Endodermal cell (in vitro differentiated cells): ENCODE measurements around the gene DCPS. TPM values are rescaled to one million over a fixed set of nuclear protein-coding genes. Genes with fewer than 3 reads are reported as not detected.
A peak's percentile ranks its signal among the peaks of the same experiment; 100 is the strongest.

Experiments used
- DNase-seq: peaks from one replicate; pipeline ENCODE4 v3.0.0-alpha.2; 2017
- H3K27ac ChIP-seq: 2 replicates; pipeline ENCODE4 v1.5.1; 2013; ENCODE audit warnings: mild to moderate bottlenecking, low read depth, low read length, moderate library complexity
- H3K27me3 ChIP-seq: 2 replicates; pipeline ENCODE4 v1.6.1; 2013; ENCODE audit warnings: mild to moderate bottlenecking, low read length, moderate library complexity; ENCODE audit not compliant: insufficient read depth, control insufficient read depth, poor library complexity, severe bottlenecking
- H3K36me3 ChIP-seq: 2 replicates; pipeline ENCODE4 v1.7.0; 2013; ENCODE audit warnings: mild to moderate bottlenecking, low read length, moderate library complexity; ENCODE audit not compliant: control insufficient read depth, insufficient read depth
- H3K4me1 ChIP-seq: one replicate; pipeline ENCODE4 v1.7.0; 2013; ENCODE audit warnings: low read length; ENCODE audit not compliant: control insufficient read depth, insufficient read depth
- H3K4me3 ChIP-seq: 2 replicates; pipeline ENCODE4 v1.5.1; 2013; ENCODE audit warnings: mild to moderate bottlenecking, low read length, moderate library complexity
- H3K9ac ChIP-seq: 2 replicates; pipeline ENCODE4 v1.6.1; 2013; ENCODE audit warnings: mild to moderate bottlenecking, low read length, moderate library complexity; ENCODE audit not compliant: poor library complexity, severe bottlenecking; ENCODE audit errors: extremely low read depth
- H3K9me3 ChIP-seq: 2 replicates; pipeline ENCODE4 v1.6.1; 2013; ENCODE audit warnings: mild to moderate bottlenecking, low read length, moderate library complexity; ENCODE audit not compliant: control insufficient read depth
- H3K27ac Mint-ChIP-seq: 2 replicates; pipeline ENCODE4 v1.8.0; 2020; ENCODE audit warnings: mixed read lengths
- H3K27me3 Mint-ChIP-seq: 2 replicates; pipeline ENCODE4 v1.8.0; 2021; ENCODE audit warnings: mild to moderate bottlenecking, mixed read lengths; ENCODE audit not compliant: insufficient read depth
- H3K36me3 Mint-ChIP-seq: 2 replicates; pipeline ENCODE4 v1.8.0; 2020; ENCODE audit warnings: low read depth, mixed read lengths
- H3K4me1 Mint-ChIP-seq: 2 replicates; pipeline ENCODE4 v1.8.0; 2020; ENCODE audit warnings: mixed read lengths
- H3K4me3 Mint-ChIP-seq: 2 replicates; pipeline ENCODE4 v1.8.0; 2020; ENCODE audit warnings: mild to moderate bottlenecking, moderate library complexity, mixed read lengths
- H3K9me3 Mint-ChIP-seq: 2 replicates; pipeline ENCODE4 v1.8.0; 2020; ENCODE audit warnings: mild to moderate bottlenecking, mixed read lengths
- CTCF ChIP-seq: fragments of 200-600 bp; sonication (generic); conservative IDR thresholded peaks from 2 replicates; pipeline ENCODE4 v1.5.0; 2021; ENCODE audit warnings: antibody characterized with exemption, mild to moderate bottlenecking
- WGBS, 2 experiments: methylation state at CpG; one replicate each; pipeline versions ENCODE4 v1.1.5 to v1.1.7; 2013; ENCODE audit warnings: missing lambda C conversion rate in 2 of 2, mixed read lengths in 1 of 2; ENCODE audit not compliant: insufficient coverage in 1 of 2, insufficient read length in 1 of 2; 5-methylcytosine and 5-hydroxymethylcytosine counted together
- total RNA-seq, 2 donors: library from RNA; stranded (reverse); fragmentation: NEBNext Ultra II Directional in 1 of 2; extraction: Animal tissue kit (Norgen Biotek cat#: 25700) in 1 of 2; gene quantifications; 2 replicates in 1 of 2; 3 replicates in 1 of 2; pipeline ENCODE4 v1.2.1, GENCODE V29; 2021

Gene DCPS
- total RNA-seq, 2 donors from 2014 or later = 19.0 to 22.6 TPM

DNA sequence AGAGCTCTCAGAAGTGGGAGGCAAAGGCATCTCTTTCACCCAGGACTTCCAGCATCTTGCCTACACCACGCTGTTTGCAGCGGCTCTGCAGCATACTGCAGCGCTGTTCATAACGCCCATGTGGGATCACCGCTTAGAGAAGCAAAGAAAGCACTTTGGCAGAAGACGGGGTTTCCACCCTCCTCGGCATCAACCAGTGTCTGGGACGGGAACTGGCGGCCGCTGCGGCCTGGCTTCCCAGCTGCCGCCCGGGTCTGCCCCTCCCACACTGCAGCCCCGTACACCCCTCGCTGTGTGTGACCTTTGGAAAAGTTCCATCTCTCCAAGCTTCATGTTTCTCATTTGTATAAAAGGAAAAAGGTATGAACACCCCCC lies 21.5 kb upstream of the DCPS start:
- peaks cover under 1% of the 10 kb centered on the region for H3K36me3 ChIP-seq
- H3K27ac Mint-ChIP-seq = peak overlapping the region; percentile 55
- H3K36me3 Mint-ChIP-seq = peaks cover 10% of the 10 kb centered on the region
- peaks cover 4% of the 10 kb centered on the region for H3K27me3 ChIP-seq
- no peaks in the 10 kb centered on the region for H3K9me3 Mint-ChIP-seq
- WGBS, 2 experiments = 31 to 59% methylated on average over 5 to 15 of the region's 15 CpGs
- peaks cover 1% of the 10 kb centered on the region for H3K27me3 Mint-ChIP-seq
- DNase-seq = peak; percentile 79
- H3K4me3 Mint-ChIP-seq = peak overlapping the region; percentile 78
- peak overlapping the region; percentile 44 for H3K9ac ChIP-seq
- peaks cover 10% of the 10 kb centered on the region for H3K4me1 Mint-ChIP-seq
- H3K27ac ChIP-seq = no peak overlapping the region
- no peak for TF ChIP-seq CTCF
- no peaks in the 10 kb centered on the region for H3K4me1 ChIP-seq
- H3K4me3 ChIP-seq = peak overlapping the region; percentile 87
- H3K9me3 ChIP-seq = no peaks in the 10 kb centered on the region

DNA sequence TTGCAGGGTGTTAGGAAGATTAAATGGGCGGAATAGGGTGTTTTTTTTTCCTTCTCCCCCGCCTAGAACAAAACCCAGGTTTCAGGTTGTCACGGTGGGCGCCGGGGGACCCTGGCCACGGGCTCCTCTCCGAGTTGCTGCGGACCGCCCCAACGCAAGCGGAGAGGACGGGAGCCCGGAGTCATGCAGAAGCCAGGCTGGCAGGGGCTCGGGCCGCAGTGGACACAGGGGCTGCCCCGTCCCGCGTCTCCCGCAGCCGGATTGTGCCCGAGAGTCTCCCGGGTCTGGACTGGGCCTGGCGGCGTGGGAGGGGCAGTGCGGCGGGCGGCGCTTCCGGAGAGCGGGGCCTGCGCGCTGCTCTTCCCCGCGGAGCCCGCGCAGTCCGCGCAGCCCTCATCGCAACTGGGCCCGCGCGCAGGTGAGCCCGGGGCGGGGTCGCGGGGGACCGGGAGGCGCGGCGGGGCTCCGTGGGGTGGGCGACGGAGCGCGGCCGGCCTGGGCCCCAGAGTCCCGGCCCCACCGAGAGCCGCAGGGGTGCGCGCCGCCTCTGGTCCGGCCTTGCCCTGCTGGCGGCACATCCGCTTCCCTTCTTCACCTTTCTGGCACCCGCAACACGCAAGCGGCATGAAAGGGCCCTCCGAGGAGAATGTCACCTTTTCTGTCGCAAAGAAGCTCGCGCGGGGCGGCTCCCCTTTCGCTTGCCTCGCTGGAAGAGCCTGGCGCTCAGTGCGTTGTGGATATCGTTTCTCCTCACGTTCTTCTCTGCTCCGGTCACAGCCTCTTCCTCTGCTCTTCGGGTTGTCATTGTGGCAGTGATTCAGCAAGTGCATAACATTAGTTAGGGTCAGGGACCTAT lies 20.9 kb upstream of the DCPS start, which contains the start of gene TIRAP:
Gene TIRAP, plus strand, starts transcription at position 358 of the 856 bp plus-strand sequence. CDS start 7,802 bp downstream, outside the sequence.
- Mint-ChIP-seq H3K27me3 (peaks cover 1% of the 10 kb centered on the region), H3K27ac (peak within 1 kb of the TSS; percentile 83), H3K36me3 (peaks cover 4% of the 10 kb centered on the region), H3K9me3 (no peaks in the 10 kb centered on the region), H3K4me3 (peak within 1 kb of the TSS; percentile 78), H3K4me1 (peaks cover 10% of the 10 kb centered on the region)
- Histone ChIP-seq H3K4me3 (peak within 1 kb of the TSS; percentile 87), H3K36me3 (no peaks in the 10 kb centered on the region), H3K27me3 (peaks cover 4% of the 10 kb centered on the region), H3K9ac (peak within 1 kb of the TSS; percentile 44), H3K9me3 (no peaks in the 10 kb centered on the region), H3K4me1 (no peaks in the 10 kb centered on the region), H3K27ac (no peak within 1 kb of the TSS)
- peak; percentile 63 for TF ChIP-seq CTCF
- DNase-seq = peak; percentile 84
- WGBS, 2 experiments = 1 to 3% methylated on average over 32 to 82 of the region's 82 CpGs

DNA sequence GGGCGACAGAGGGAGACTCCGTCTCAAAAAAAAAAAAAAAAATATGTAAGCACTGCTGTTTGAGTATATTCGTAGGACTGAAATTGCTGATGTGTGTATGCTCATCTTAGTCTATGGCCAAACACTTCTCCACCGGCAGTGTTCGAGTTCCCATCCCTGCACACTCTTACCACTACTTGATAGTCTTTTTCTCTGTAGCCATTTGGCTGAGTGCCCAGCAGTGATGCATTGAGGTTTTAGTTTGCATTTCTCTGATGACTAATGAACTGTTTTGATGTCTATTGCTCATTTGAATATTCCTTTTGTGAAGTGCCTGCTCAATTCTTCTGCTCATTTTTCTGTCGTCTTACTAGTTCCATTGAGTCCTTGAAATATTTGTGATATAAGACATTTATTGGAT lies 19.0 kb upstream of the DCPS start:
- no peaks in the 10 kb centered on the region for H3K4me1 ChIP-seq
- H3K27ac ChIP-seq = no peak overlapping the region
- Mint-ChIP-seq H3K36me3 (peaks cover 4% of the 10 kb centered on the region), H3K27ac (no peak overlapping the region), H3K4me1 (peaks cover 10% of the 10 kb centered on the region), H3K4me3 (no peak overlapping the region), H3K27me3 (peaks cover 1% of the 10 kb centered on the region), H3K9me3 (no peaks in the 10 kb centered on the region)
- WGBS, 2 experiments = 92 to 97% methylated on average over 4 to 6 of the region's 6 CpGs
- H3K9ac ChIP-seq = no peak overlapping the region
- no peak for TF ChIP-seq CTCF
- H3K4me3 ChIP-seq = no peak overlapping the region
- no peaks in the 10 kb centered on the region for H3K36me3 ChIP-seq
- H3K27me3 ChIP-seq = peaks cover 4% of the 10 kb centered on the region
- no peaks in the 10 kb centered on the region for H3K9me3 ChIP-seq
- DNase-seq = no peak
